ENCODE data around the gene AFF3. TPM values are rescaled to one million over a fixed set of nuclear protein-coding genes. Genes with fewer than 3 reads are reported as not detected.

AFF3 gene
- total RNA-seq, 1 experiment from 2014 or later = not detected

GRCh38 chr2:100071335-100072043 is 70.9 kb downstream of the AFF3 start:
- no peak for DNase-seq (ENCODE audit: low spot score)
- no TSS peak for BruUV-seq (replicated peaks)
- Histone ChIP-seq H3K36me3 (ENCODE audit: insufficient read depth, low read length, poor library complexity, severe bottlenecking) (no peaks in the 10 kb centered on the region), H3K4me1 (ENCODE audit: insufficient read depth, low read length, poor library complexity, severe bottlenecking) (no peaks in the 10 kb centered on the region), H3K9me3 (ENCODE audit: low read depth, low read length, poor library complexity, severe bottlenecking) (no peaks in the 10 kb centered on the region), H3K27ac (ENCODE audit: low read depth, low read length, poor library complexity, severe bottlenecking) (no peak overlapping the region), H3K4me3 (ENCODE audit: low read depth, low read length, poor library complexity, severe bottlenecking) (no peak overlapping the region), H3K27me3 (replicated peaks; ENCODE audit: insufficient read depth, low read depth, low read length, poor library complexity) (peaks cover 78% of the 10 kb centered on the region)
- ChIA-PET CTCF (no interaction called here), POLR2A (ENCODE audit: low non-redundant PET) (no interaction called here)
- intact Hi-C loops (cut with micrococcal nuclease; ENCODE audit: unreplicated experiment) = no loop called here
- no peak for TF ChIP-seq CTCF (conservative IDR thresholded peaks at IDR 0.05; ENCODE audit: low read depth, low read length)
- no peak for TF ChIP-seq EZH2 (IDR thresholded peaks at IDR 0.05; ENCODE audit: borderline replicate concordance, low read depth, low read length, poor library complexity, severe bottlenecking)

GRCh38 chr2:100070078-100070477 is 72.3 kb downstream of the AFF3 start:
- no peaks in the 10 kb centered on the region for H3K36me3 ChIP-seq (ENCODE audit: insufficient read depth, low read length, poor library complexity, severe bottlenecking)
- intact Hi-C loops (cut with micrococcal nuclease; ENCODE audit: unreplicated experiment) = no loop called here
- peaks cover 75% of the 10 kb centered on the region for H3K27me3 ChIP-seq (replicated peaks; ENCODE audit: insufficient read depth, low read depth, low read length, poor library complexity)
- no peak overlapping the region for H3K4me3 ChIP-seq (ENCODE audit: low read depth, low read length, poor library complexity, severe bottlenecking)
- no peaks in the 10 kb centered on the region for H3K4me1 ChIP-seq (ENCODE audit: insufficient read depth, low read length, poor library complexity, severe bottlenecking)
- no peak for TF ChIP-seq CTCF (conservative IDR thresholded peaks at IDR 0.05; ENCODE audit: low read depth, low read length)
- no peak for TF ChIP-seq EZH2 (IDR thresholded peaks at IDR 0.05; ENCODE audit: borderline replicate concordance, low read depth, low read length, poor library complexity, severe bottlenecking)
- no TSS peak for BruUV-seq (replicated peaks)
- no peaks in the 10 kb centered on the region for H3K9me3 ChIP-seq (ENCODE audit: low read depth, low read length, poor library complexity, severe bottlenecking)
- DNase-seq (ENCODE audit: low spot score) = no peak
- no peak overlapping the region for H3K27ac ChIP-seq (ENCODE audit: low read depth, low read length, poor library complexity, severe bottlenecking)
- ChIA-PET CTCF (no interaction called here), POLR2A (ENCODE audit: low non-redundant PET) (no interaction called here)

GRCh38 chr2:100068395-100068794 is 74.0 kb downstream of the AFF3 start:
- DNase-seq (ENCODE audit: low spot score) = no peak
- ChIA-PET POLR2A (ENCODE audit: low non-redundant PET) (no interaction called here), CTCF (no interaction called here)
- Histone ChIP-seq H3K4me3 (ENCODE audit: low read depth, low read length, poor library complexity, severe bottlenecking) (no peak overlapping the region), H3K4me1 (ENCODE audit: insufficient read depth, low read length, poor library complexity, severe bottlenecking) (no peaks in the 10 kb centered on the region), H3K9me3 (ENCODE audit: low read depth, low read length, poor library complexity, severe bottlenecking) (no peaks in the 10 kb centered on the region), H3K36me3 (ENCODE audit: insufficient read depth, low read length, poor library complexity, severe bottlenecking) (no peaks in the 10 kb centered on the region), H3K27ac (ENCODE audit: low read depth, low read length, poor library complexity, severe bottlenecking) (no peak overlapping the region), H3K27me3 (replicated peaks; ENCODE audit: insufficient read depth, low read depth, low read length, poor library complexity) (peaks cover 68% of the 10 kb centered on the region)
- TF ChIP-seq EZH2 (IDR thresholded peaks at IDR 0.05; ENCODE audit: borderline replicate concordance, low read depth, low read length, poor library complexity, severe bottlenecking) (no peak), CTCF (conservative IDR thresholded peaks at IDR 0.05; ENCODE audit: low read depth, low read length) (no peak)
- BruUV-seq (replicated peaks) = no TSS peak
- intact Hi-C loops (cut with micrococcal nuclease; ENCODE audit: unreplicated experiment) = no loop called here

Measured in A673 (cell line).